Endometrial microvascular endothelial cells (primary cell): ENCODE measurements around the gene VAMP5. TPM values are rescaled to one million over a fixed set of nuclear protein-coding genes. Genes with fewer than 3 reads are reported as not detected.
"Not testable (repeated sequence)": the region's sequence is repeated elsewhere in the genome, so short reads cannot be mapped to it uniquely, and the experiment has no call there.

Source experiments
- in situ Hi-C: cut with HindIII; loops from 2 replicates; pipeline ENCODE4 v1.10.0; 2017; ENCODE audit warnings: low sequenced_read_pairs, low pct_unique_long_range_greater_than_20kb; ENCODE audit errors: inconsistent ontology term
- total RNA-seq: library from RNA; depleted of rRNA; stranded (reverse); fragments of >200 nt; gene quantifications from one replicate; pipeline ENCODE4 v1.2.3, GENCODE V29; 2015; ENCODE audit errors: inconsistent ontology term

VAMP5 gene
- total RNA-seq, 1 donor from 2014 or later, result 124 TPM

DNA sequence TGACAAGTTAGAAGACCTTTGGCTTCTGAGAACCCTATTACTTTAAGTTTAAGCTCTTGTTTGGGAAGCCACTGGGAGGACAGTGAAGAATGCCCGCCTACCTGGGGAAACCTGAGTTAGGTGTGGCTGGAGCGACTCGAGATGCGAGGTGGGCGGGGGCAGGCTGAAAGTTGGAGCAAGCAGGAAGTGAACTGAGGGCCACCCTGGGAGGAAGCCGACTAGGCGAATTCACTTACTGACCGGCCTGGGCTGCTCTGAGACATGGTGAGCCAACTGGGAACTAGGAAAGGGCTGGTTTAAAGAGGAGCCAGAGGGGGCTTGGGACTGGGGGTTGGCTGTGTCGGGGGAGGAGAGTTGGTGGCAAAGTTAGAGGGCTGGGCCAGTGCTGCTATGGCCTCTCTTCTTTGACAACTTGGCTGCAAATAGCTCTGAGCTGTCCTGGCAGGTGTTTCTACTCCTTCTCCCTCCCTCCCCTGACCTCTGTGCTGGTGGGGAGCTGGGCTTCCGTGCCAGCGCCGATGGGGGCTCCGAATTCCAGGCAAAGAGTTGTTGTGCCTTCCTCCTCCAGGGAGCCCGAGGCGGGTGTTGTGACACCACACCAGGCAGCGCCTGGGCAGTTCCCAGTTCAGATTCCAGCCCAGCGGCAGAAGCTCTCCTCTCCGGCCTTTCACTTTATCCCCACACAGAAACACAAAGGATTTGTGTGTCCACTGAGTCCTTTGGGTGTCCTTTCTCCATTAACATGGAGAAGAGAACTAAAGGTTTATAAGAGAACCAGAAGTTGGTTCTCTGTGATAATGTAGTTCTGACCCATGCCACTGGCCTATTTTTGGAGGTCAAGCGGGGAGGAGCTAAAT, 6.6 kb upstream of the VAMP5 start, which contains the start of gene VAMP8:
Gene VAMP8, plus strand, starts transcription at position 201 of the 857 bp plus-strand sequence. Its CDS starts 61 bp downstream, at position 262.
- in situ Hi-C loops, result no loop called here

DNA sequence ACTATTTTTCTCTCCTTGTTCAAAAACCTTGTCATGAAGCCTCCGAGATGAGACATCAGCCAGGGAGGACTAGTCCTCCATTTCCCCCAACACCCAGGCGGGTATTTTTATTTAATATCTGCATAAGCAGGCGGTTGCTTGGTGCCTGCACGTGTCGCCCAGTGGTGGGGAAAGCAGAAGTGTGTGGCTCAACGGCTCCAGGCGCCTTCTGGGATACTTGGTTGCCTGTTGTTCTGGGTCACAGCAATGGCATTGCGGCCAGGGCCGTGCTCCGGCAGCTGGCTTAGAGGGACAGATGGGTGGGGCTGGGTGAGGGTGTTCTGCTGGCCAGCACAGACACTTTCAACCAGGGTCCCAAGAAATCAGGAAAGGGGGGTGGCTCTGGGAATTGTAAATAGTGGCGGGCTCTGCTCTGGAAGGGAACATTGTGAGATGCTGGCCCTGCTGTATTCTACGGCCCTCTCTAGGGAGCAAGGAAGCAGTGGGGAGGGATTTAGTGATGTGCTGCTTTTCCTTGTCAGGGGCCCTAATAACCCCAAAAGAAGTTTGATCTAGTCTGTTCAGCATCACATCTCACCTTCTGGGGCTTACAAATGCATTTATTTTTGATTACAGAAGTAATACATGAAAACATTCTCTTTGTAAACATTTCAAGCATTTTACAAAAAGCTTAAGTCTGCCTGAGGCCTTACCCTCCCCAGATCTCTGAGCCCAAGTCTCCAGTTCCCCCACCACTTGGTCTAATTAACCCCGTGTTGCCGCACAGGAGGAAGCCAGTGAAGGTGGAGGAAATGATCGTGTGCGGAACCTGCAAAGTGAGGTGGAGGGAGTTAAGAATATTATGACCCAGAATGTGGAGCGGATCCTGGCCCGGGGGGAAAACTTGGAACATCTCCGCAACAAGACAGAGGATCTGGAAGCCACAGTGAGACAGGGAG, 5.7 kb upstream of the VAMP5 start:
- in situ Hi-C loops, result no loop called here

- in situ Hi-C loops, result no loop called here
Measured at GRCh38 chr2:85579266-85579935, 4.8 kb upstream of the VAMP5 start.

DNA sequence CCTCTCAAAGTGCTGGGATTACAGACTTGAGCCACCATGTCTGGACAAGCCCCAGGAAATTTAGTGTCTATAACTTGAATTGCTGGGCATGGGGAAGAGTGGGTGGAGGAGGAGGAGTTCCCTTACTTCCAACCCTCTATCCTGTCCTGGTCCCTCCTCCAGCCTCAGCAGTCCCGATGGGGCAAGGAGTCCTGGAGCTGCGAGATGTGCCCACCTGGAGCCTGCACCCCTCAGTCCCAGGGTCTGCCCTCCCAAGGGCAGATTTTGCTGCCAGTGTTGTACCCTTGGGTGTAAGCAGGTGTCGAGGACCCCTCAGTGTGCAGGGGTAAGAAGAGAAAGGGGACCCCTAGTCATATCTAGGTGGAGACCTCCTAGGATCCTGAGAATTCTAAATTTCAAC, 4.0 kb upstream of the VAMP5 start:
- in situ Hi-C loops, result no loop called here

- in situ Hi-C loops, result no loop called here
Measured at GRCh38 chr2:85582492-85582891, 1.7 kb upstream of the VAMP5 start.

DNA sequence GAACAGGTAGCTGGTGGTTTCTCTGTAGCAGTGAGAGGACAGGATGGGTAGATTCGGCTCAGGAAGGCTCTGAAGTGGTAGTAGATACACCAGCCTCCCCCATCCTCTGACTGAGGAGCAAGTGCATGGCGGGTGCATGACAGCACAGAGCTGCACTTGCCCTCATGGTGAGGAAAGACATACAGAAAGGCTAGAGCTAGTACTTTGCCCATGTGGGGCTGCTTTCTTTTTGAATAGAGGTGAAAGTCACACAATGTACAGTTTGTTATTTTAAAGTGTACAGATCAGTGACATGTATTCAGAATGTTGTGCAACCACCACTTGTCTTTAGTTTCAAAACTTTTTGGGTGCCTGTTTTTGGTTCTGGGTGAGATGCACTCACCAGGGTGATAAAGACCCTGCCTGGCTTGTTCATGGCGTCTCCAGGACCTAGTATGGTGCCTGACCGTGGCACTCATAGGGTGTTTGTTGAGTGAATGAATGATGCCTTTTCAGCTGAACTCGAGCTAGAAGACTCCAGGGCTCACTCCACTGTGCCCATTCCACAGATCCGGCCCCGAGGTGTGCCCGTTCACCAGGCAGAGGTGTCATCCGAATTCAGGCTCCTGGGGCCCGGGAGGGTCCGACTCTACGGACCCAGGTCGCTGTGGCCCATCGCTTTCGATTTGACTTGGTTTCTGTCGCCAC, 421 bp upstream of the VAMP5 start:
- in situ Hi-C loops, result no loop called here

GRCh38 chr2:85584857-85585780, 888 bp downstream of the VAMP5 start:
- in situ Hi-C loops, result no loop called here

DNA sequence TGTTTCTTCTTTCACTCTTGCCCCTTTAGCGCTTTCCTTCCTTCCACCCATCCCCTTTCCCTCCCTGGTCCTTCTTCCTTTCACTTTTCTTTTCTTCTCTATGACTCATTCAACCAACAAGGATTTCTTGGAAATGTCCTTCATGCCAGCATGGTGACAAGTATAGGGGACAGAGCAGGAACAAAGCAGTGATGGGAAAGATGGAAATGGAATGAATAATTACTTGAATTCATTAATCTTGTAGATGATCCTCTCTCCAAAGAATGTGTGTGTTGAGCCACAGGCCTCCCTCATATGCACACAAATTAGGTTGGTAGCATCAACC, 1.5 kb downstream of the VAMP5 start:
- in situ Hi-C loops, result no loop called here

- in situ Hi-C loops, result no loop called here
Measured at GRCh38 chr2:85588236-85588635, 4.0 kb downstream of the VAMP5 start.

DNA sequence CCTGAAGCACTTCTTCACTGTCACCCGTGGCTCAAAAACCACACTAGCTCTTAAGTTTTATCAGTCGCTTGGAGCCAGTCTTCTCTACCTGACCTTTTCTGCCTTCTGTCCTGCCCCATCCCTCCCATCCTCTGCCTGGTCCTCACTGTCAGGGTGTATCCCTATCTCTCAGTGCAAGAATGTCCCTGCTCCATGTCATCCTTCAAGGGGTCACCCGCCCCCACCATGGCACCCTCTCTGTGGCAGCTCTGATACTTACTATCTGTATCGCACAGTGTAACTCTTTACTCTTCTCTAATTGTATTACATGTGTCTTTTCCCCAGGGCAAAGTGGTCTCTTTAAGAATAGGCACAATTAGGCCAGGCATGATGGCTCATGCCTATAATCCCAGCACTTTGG, 4.4 kb downstream of the VAMP5 start:
- in situ Hi-C loops, result no loop called here

- in situ Hi-C loops, result no loop called here
Measured at GRCh38 chr2:85589181-85589580, 5.0 kb downstream of the VAMP5 start.

GRCh38 chr2:85589982-85590791, 6.0 kb downstream of the VAMP5 start:
- in situ Hi-C loops, result no loop called here

- in situ Hi-C loops, result no loop called here
Measured at GRCh38 chr2:85590950-85591349, 6.7 kb downstream of the VAMP5 start.

GRCh38 chr2:85591563-85591962, 7.3 kb downstream of the VAMP5 start:
- in situ Hi-C loops, result no loop called here

DNA sequence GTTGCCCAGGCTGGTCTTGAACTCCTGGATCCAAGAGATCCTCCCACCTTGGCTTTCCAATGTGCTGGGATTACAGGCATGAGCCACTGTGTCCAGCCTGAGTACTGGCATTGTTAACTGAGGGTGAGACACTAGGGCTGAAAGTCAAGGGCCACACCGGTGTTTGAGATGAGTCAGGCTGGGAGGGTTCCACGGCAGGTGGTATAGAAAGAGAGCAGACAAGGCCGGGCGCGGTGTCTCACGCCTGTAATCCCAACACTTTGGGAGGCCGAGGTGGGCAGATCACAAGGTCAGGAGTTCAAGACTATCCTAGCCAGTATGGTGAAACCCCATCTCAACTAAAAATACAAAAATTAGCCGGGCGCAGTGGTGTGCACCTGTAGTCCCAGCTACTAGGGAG, 8.1 kb downstream of the VAMP5 start:
- in situ Hi-C loops, result not testable (repeated sequence)

GRCh38 chr2:85593023-85593422, 8.8 kb downstream of the VAMP5 start:
- in situ Hi-C loops, result no loop called here

DNA sequence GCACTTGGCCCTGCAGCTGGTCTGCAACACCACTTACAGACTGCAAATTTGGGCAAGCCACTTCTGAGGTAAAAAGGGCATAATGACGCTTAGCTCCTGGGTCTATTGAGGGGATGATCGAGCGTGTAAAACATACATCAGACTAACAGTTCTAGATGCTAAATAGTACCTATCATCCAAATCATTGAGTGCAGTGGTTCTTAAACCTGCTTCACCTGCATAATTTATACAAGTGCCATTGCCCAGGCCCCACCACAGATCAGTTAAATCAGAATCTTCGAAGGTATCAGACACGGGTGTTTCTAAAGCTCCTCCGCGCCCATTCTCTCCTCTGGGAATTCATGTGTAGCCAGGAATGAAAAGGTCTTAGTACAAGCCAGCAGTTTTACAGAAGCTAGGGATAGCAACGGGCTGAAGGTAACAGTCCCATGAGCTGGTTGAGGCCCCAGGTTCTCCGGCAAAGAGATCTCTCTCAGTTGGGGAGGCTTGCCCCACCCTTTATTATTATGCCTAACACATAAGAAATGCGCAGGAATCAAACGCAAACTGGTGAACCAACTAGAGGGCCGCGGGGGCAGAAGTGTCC, 10.6 kb downstream of the VAMP5 start:
- in situ Hi-C loops, result no loop called here
